Germinal center (tissue), 1 donor: ENCODE results near the gene LUC7L.
"Not testable (repeated sequence)": the region's sequence is repeated elsewhere in the genome, so short reads cannot be mapped to it uniquely, and the experiment has no call there.

Source experiments
- DNase-seq: peaks from one replicate; pipeline ENCODE4 v3.0.0; 2012; ENCODE audit warnings: mixed read lengths, low spot score

Gene LUC7L

GRCh38 chr16:263944-264343, 34.7 kb upstream of the LUC7L start:
- DNase-seq: no peak

- no peak for DNase-seq
Measured at GRCh38 chr16:263182-263774, 34.0 kb upstream of the LUC7L start.

- no peak for DNase-seq
Measured at GRCh38 chr16:262121-262745, 33.0 kb upstream of the LUC7L start.

- DNase-seq: no peak
Measured at GRCh38 chr16:261031-261691, 31.9 kb upstream of the LUC7L start.

GRCh38 chr16:260326-260725, 31.1 kb upstream of the LUC7L start:
- no peak for DNase-seq

GRCh38 chr16:259814-260253, 30.6 kb upstream of the LUC7L start:
- DNase-seq: no peak

GRCh38 chr16:259226-259625, 30.0 kb upstream of the LUC7L start:
- no peak for DNase-seq

GRCh38 chr16:258091-258490, 28.8 kb upstream of the LUC7L start:
- DNase-seq: not testable (repeated sequence)

GRCh38 chr16:255183-255582, 25.9 kb upstream of the LUC7L start:
- no peak for DNase-seq

GRCh38 chr16:254461-254860, 25.2 kb upstream of the LUC7L start:
- no peak for DNase-seq

- no peak for DNase-seq
Measured at GRCh38 chr16:253833-254232, 24.6 kb upstream of the LUC7L start.

- peak; percentile 18 for DNase-seq
Measured at GRCh38 chr16:252366-253337, 23.4 kb upstream of the LUC7L start.

GRCh38 chr16:249431-249830, 20.2 kb upstream of the LUC7L start:
- no peak for DNase-seq

- DNase-seq: no peak
Measured at GRCh38 chr16:247027-247426, 17.8 kb upstream of the LUC7L start.

- no peak for DNase-seq
Measured at GRCh38 chr16:245105-245504, 15.9 kb upstream of the LUC7L start.

- DNase-seq: no peak
Measured at GRCh38 chr16:243348-243747, 14.1 kb upstream of the LUC7L start.

- DNase-seq: no peak
Measured at GRCh38 chr16:242281-242680, 13.0 kb upstream of the LUC7L start.

- DNase-seq: no peak
Measured at GRCh38 chr16:240559-240958, 11.3 kb upstream of the LUC7L start.

GRCh38 chr16:239948-240277, 10.7 kb upstream of the LUC7L start:
- DNase-seq: no peak

- peak; percentile 96 for DNase-seq
Measured at GRCh38 chr16:234468-235305, 5.4 kb upstream of the LUC7L start, which contains the start of gene FAM234A. FAM234A (plus strand) TSS chr16:234821; CDS start chr16:254414, 19,593 bp downstream.

- DNase-seq: no peak
Measured at GRCh38 chr16:230949-231348, 1.7 kb upstream of the LUC7L start.
